B cell (primary cell): ENCODE results near the gene LIPC.

ENCODE experiments used
- CTCF ChIP-seq: fragments of 200-600 bp; IDR thresholded peaks from one replicate; pipeline ENCODE4 v1.8.0; 2022; ENCODE audit warnings: antibody characterized with exemption, mild to moderate bottlenecking
- EZH2 ChIP-seq: IDR thresholded peaks from 2 replicates; pipeline ENCODE4 v1.6.1; 2012; ENCODE audit warnings: borderline replicate concordance, low read depth, mild to moderate bottlenecking, moderate library complexity, low read length; ENCODE audit not compliant: insufficient read depth, poor library complexity, severe bottlenecking

- no peak for TF ChIP-seq CTCF
- TF ChIP-seq EZH2 = no peak
Observed at GRCh38 chr15:58572521-58572920, 140.7 kb downstream of the LIPC start.
